ENCODE data around the gene DTNB. TPM values are rescaled to one million over a fixed set of nuclear protein-coding genes. Genes with fewer than 3 reads are reported as not detected.

DTNB gene
- total and polyA plus RNA-seq, 7 donors, result 2.4 to 7.8 (median 4.8) TPM

DNA sequence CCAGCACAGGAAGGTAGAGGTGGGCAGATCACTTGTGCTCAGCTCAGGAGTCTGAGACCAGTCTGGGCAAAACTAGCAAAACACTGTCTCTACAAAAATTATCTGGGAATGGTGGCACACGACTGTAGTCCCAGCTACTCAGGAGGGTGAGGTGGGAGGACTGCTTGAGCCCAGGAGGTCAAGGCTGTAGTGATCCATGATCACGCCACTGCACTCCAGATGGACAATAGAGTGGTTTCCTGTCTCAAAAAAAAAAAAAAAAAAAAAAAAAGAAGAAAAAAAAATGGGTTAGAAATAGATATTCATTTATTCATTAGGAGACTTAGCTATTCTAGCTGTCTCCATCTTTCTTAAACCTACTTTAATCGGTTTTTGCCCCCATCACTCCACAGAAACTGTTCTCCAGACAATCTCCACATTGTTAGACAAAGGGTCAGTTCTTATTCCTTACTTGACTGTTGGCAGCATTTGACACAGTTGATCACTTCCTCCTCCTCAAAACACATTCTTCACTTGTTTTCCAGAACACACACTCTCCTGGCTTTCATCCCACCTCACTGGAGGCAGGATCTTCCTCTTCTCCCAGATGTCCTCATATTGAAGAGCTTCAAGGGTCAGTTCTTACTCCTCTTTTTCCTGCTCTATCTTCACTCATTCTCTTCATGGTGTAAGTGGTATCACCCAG is 103.1 kb downstream of the DTNB start:
- Histone ChIP-seq H3K4me3 (no peak overlapping the region), H3K27ac (no peak overlapping the region), H3K36me3 (no peaks in the 10 kb centered on the region), H3K27me3 (no peaks in the 10 kb centered on the region), H3K4me1 (no peaks in the 10 kb centered on the region), H3K9me3 (no peaks in the 10 kb centered on the region)
- intact Hi-C loops (cut with DNase I), result no loop called here
- WGBS, 2 donors, result 64 to 80% methylated on average over 3 of the region's 3 CpGs
- TF ChIP-seq CTCF (IDR thresholded peaks at IDR 0.05), result no peak
- no peak for TF ChIP-seq POLR2AphosphoS5 (IDR thresholded peaks at IDR 0.05)
- no peak for TF ChIP-seq EP300 (IDR thresholded peaks at IDR 0.05)
- TF ChIP-seq POLR2A (IDR thresholded peaks at IDR 0.05), result no peak
- DNase-seq, result no peak

- H3K4me1 ChIP-seq, result no peaks in the 10 kb centered on the region
- no peak overlapping the region for H3K27ac ChIP-seq
- H3K36me3 ChIP-seq, result no peaks in the 10 kb centered on the region
- intact Hi-C loops (cut with DNase I), result no loop called here
- TF ChIP-seq CTCF (IDR thresholded peaks at IDR 0.05) (peak in 1 of 4 experiments; percentile 9), POLR2A (IDR thresholded peaks at IDR 0.05) (no peak)
- DNase-seq, result no peak
- H3K27me3 ChIP-seq, result no peaks in the 10 kb centered on the region
- no peak overlapping the region for H3K4me3 ChIP-seq
- H3K9me3 ChIP-seq, result no peaks in the 10 kb centered on the region
- WGBS, 2 donors, result 33 to 62% methylated on average over 1 of the region's 1 CpG
These were observed 106.0 kb downstream of the DTNB start for GRCh38 chr2:25567406-25567805.

- Histone ChIP-seq H3K27ac (no peak overlapping the region), H3K4me1 (no peaks in the 10 kb centered on the region), H3K9me3 (no peaks in the 10 kb centered on the region), H3K27me3 (no peaks in the 10 kb centered on the region), H3K36me3 (no peaks in the 10 kb centered on the region), H3K4me3 (no peak overlapping the region)
- TF ChIP-seq POLR2A (IDR thresholded peaks at IDR 0.05), result no peak
- TF ChIP-seq CTCF (IDR thresholded peaks at IDR 0.05), result no peak
- no peak for TF ChIP-seq POLR2AphosphoS5 (IDR thresholded peaks at IDR 0.05)
- TF ChIP-seq EP300 (IDR thresholded peaks at IDR 0.05), result no peak
- WGBS, 2 donors, result 41 to 72% methylated on average over 2 of the region's 2 CpGs
- intact Hi-C loops (cut with DNase I), result no loop called here
- no peak for DNase-seq
These were observed 106.7 kb downstream of the DTNB start for GRCh38 chr2:25566694-25567093.

- no peaks in the 10 kb centered on the region for H3K27me3 ChIP-seq
- no peak overlapping the region for H3K27ac ChIP-seq
- no peak overlapping the region for H3K4me3 ChIP-seq
- no peaks in the 10 kb centered on the region for H3K36me3 ChIP-seq
- no peaks in the 10 kb centered on the region for H3K9me3 ChIP-seq
- H3K4me1 ChIP-seq, result no peaks in the 10 kb centered on the region
- WGBS, 2 donors, result 90 to 92% methylated on average over 6 of the region's 6 CpGs
- DNase-seq, result no peak
- TF ChIP-seq EP300 (IDR thresholded peaks at IDR 0.05) (no peak), POLR2A (IDR thresholded peaks at IDR 0.05) (no peak)
- intact Hi-C loops (cut with DNase I), result no loop called here
These were observed 107.3 kb downstream of the DTNB start for GRCh38 chr2:25566094-25566493.

- no peaks in the 10 kb centered on the region for H3K36me3 ChIP-seq
- no peak overlapping the region for H3K27ac ChIP-seq
- no peaks in the 10 kb centered on the region for H3K4me1 ChIP-seq
- no peak for DNase-seq
- WGBS, 2 donors, result 88 to 92% methylated on average over 5 of the region's 5 CpGs
- no peaks in the 10 kb centered on the region for H3K9me3 ChIP-seq
- H3K4me3 ChIP-seq, result no peak overlapping the region
- no peaks in the 10 kb centered on the region for H3K27me3 ChIP-seq
- TF ChIP-seq EP300 (IDR thresholded peaks at IDR 0.05), result no peak
- TF ChIP-seq POLR2A (IDR thresholded peaks at IDR 0.05), result no peak
- TF ChIP-seq POLR2AphosphoS5 (IDR thresholded peaks at IDR 0.05), result no peak
- TF ChIP-seq CTCF (IDR thresholded peaks at IDR 0.05), result no peak
- intact Hi-C loops (cut with DNase I), result no loop called here
These were observed 112.1 kb downstream of the DTNB start for GRCh38 chr2:25561136-25561850.
